ENCODE data around the gene CRB2.
"Not testable (repeated sequence)": the region's sequence is repeated elsewhere in the genome, so short reads cannot be mapped to it uniquely, and the experiment has no call there.

CRB2 gene

DNA sequence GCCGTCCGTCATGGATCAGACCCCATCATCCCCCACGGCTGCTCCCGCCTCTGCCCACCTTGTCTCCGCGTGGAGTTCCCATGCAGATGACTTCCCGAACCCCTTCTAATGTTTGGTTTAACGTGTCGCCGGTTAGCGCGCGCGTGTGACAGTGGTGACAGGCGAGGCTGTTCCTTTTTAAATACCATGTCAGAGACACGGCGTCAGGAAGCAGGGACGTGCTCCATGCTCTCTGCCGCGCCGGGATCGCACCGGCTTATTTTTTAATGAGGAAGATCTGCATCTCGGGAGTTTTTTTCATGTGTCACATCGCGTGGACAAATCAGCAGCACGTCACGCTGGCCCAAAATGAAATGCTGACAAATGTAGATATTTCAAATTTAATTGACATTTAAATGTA is 35.9 kb downstream of the CRB2 start:
- H3K4me1 ChIP-seq (ENCODE audit: control insufficient read depth in 5 of 5, insufficient read depth in 5 of 5, low read length in 5 of 5): no peaks in the 10 kb centered on the region
- no peak overlapping the region for H3K4me3 ChIP-seq (ENCODE audit: low read depth in 1 of 5, low read length in 5 of 5)
- H3K27ac ChIP-seq (ENCODE audit: low read depth, low read length): no peak overlapping the region
- peaks cover 0 to 8% (median 2%) of the 10 kb centered on the region in 5 donors for H3K9me3 ChIP-seq (ENCODE audit: control insufficient read depth in 5 of 5, low read length in 5 of 5)
- no peak overlapping the region for H3K9ac ChIP-seq (ENCODE audit: low read length in 5 of 5)
- peaks cover 0 to 16% (median 5%) of the 10 kb centered on the region in 5 donors for H3K36me3 ChIP-seq (ENCODE audit: control insufficient read depth in 5 of 5, insufficient read depth in 5 of 5, low read length in 5 of 5)
- no peaks in the 10 kb centered on the region for H3K27me3 ChIP-seq (ENCODE audit: control insufficient read depth in 5 of 5, insufficient read depth in 4 of 5, low read length in 5 of 5)

DNA sequence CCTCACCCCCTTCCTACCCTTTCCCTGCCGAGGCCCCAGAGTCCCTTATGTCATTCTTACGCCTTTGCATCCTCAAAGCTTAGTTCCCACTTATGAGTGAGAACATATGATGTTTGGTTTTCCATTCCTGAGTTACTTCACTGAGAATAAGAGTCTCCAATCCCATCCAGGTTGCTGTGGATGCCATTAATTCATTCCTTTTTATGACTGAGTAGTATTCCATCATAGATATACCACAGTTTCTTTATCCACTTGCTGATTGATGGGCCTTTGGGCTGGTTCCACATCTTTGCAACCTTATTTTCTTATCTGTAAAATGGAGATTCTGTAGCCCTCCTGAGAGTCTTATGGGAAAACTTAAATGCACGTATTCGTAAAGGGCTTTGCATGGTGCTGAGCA is 36.8 kb downstream of the CRB2 start:
- Histone ChIP-seq H3K9me3 (ENCODE audit: control insufficient read depth in 5 of 5, low read length in 5 of 5) (peaks cover 0 to 8% (median 2%) of the 10 kb centered on the region in 5 donors), H3K4me1 (ENCODE audit: control insufficient read depth in 5 of 5, insufficient read depth in 5 of 5, low read length in 5 of 5) (no peaks in the 10 kb centered on the region), H3K27ac (ENCODE audit: low read depth, low read length) (no peak overlapping the region), H3K36me3 (ENCODE audit: control insufficient read depth in 5 of 5, insufficient read depth in 5 of 5, low read length in 5 of 5) (peaks cover 0 to 16% (median 5%) of the 10 kb centered on the region in 5 donors), H3K4me3 (ENCODE audit: low read depth in 1 of 5, low read length in 5 of 5) (no peak overlapping the region), H3K27me3 (ENCODE audit: control insufficient read depth in 5 of 5, insufficient read depth in 4 of 5, low read length in 5 of 5) (no peaks in the 10 kb centered on the region), H3K9ac (ENCODE audit: low read length in 5 of 5) (no peak overlapping the region)

GRCh38 chr9:123394291-123395235 is 38.6 kb downstream of the CRB2 start:
- no peak overlapping the region for H3K27ac ChIP-seq (ENCODE audit: low read depth, low read length)
- H3K27me3 ChIP-seq (ENCODE audit: control insufficient read depth in 5 of 5, insufficient read depth in 4 of 5, low read length in 5 of 5): no peaks in the 10 kb centered on the region
- H3K4me3 ChIP-seq (ENCODE audit: low read depth in 1 of 5, low read length in 5 of 5): no peak overlapping the region
- H3K9me3 ChIP-seq (ENCODE audit: control insufficient read depth in 5 of 5, low read length in 5 of 5): peaks cover 0 to 8% (median 2%) of the 10 kb centered on the region in 5 donors
- H3K4me1 ChIP-seq (ENCODE audit: control insufficient read depth in 5 of 5, insufficient read depth in 5 of 5, low read length in 5 of 5): no peaks in the 10 kb centered on the region
- H3K36me3 ChIP-seq (ENCODE audit: control insufficient read depth in 5 of 5, insufficient read depth in 5 of 5, low read length in 5 of 5): peaks cover 0 to 16% (median 5%) of the 10 kb centered on the region in 5 donors
- H3K9ac ChIP-seq (ENCODE audit: low read length in 5 of 5): no peak overlapping the region

GRCh38 chr9:123395276-123395688 is 39.3 kb downstream of the CRB2 start:
- Histone ChIP-seq H3K4me1 (ENCODE audit: control insufficient read depth in 5 of 5, insufficient read depth in 5 of 5, low read length in 5 of 5) (peaks cover 0 to 1% (median 0%) of the 10 kb centered on the region in 5 donors), H3K9ac (ENCODE audit: low read length in 5 of 5) (no peak overlapping the region), H3K27ac (ENCODE audit: low read depth, low read length) (no peak overlapping the region), H3K27me3 (ENCODE audit: control insufficient read depth in 5 of 5, insufficient read depth in 4 of 5, low read length in 5 of 5) (no peaks in the 10 kb centered on the region), H3K4me3 (ENCODE audit: low read depth in 1 of 5, low read length in 5 of 5) (no peak overlapping the region), H3K36me3 (ENCODE audit: control insufficient read depth in 5 of 5, insufficient read depth in 5 of 5, low read length in 5 of 5) (peaks cover 0 to 18% (median 5%) of the 10 kb centered on the region in 5 donors), H3K9me3 (ENCODE audit: control insufficient read depth in 5 of 5, low read length in 5 of 5) (peaks cover 0 to 8% (median 2%) of the 10 kb centered on the region in 5 donors)

DNA sequence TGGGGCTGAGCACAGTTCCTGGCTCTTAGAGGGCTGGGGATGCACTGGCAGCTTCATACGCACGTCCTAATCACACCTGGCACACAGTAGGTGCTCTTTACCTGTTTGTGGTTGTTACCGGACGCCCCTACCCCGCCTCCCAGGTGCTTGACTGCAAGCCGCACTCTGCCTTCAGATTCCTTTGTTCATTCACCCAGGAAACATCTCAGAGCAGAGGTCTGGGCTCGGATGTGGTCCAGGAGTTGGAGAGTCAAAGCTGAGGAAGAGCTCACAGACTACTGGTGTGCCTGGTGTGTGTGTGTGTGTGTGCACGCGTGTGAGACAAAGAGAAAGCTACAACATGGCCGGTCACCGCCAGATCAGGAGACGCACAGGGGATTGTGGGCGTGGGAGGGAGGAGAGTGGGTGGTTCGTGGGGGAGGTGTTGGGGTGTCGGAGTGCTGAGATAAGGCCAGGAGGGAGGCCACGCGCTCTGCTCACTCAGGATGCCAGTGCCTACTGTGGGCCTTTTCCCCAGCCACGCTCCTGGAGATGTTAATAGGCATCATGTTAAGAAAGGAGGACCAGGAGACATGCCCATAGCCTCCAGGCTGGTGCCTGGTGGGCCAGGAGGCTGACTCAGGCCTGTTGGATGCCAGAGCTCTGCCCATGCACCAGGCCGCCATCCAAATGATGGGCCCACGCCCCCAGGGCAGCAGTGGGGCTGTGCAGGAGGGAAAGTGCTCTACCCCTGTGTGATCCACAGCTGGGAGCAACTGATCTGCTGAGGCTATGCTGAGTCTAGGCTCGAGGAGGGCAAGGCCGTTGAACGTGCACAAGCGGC is 39.9 kb downstream of the CRB2 start:
- Histone ChIP-seq H3K9ac (ENCODE audit: low read length in 5 of 5) (no peak overlapping the region), H3K4me1 (ENCODE audit: control insufficient read depth in 5 of 5, insufficient read depth in 5 of 5, low read length in 5 of 5) (peaks cover 0 to 7% (median 5%) of the 10 kb centered on the region in 5 donors), H3K9me3 (ENCODE audit: control insufficient read depth in 5 of 5, low read length in 5 of 5) (peaks cover 0 to 8% (median 2%) of the 10 kb centered on the region in 5 donors), H3K36me3 (ENCODE audit: control insufficient read depth in 5 of 5, insufficient read depth in 5 of 5, low read length in 5 of 5) (peaks cover 0 to 19% (median 5%) of the 10 kb centered on the region in 5 donors), H3K27me3 (ENCODE audit: control insufficient read depth in 5 of 5, insufficient read depth in 4 of 5, low read length in 5 of 5) (no peaks in the 10 kb centered on the region), H3K4me3 (ENCODE audit: low read depth in 1 of 5, low read length in 5 of 5) (no peak overlapping the region), H3K27ac (ENCODE audit: low read depth, low read length) (no peak overlapping the region)

DNA sequence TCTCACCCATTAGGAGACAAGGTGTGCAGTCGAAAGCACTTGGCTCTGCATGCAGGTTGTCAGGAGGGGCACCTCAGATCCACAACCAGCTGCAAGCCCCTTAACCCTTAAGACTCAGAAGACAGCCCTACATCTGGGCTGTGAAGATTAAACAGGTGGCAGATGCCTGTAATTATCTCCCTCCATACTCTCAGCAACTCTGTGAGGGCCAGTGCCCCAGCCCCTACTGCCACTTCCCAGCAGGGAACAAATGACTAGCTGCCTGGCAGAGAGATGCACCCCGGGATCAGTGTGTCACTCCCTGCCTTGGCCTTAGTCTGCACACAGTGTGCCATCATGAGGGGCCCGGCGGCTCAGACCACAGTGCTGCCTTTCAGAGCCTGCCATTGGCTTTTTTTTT is 42.0 kb downstream of the CRB2 start:
- H3K36me3 ChIP-seq (ENCODE audit: control insufficient read depth in 5 of 5, insufficient read depth in 5 of 5, low read length in 5 of 5): peaks cover 0 to 25% (median 5%) of the 10 kb centered on the region in 5 donors
- no peaks in the 10 kb centered on the region for H3K27me3 ChIP-seq (ENCODE audit: control insufficient read depth in 5 of 5, insufficient read depth in 4 of 5, low read length in 5 of 5)
- H3K9ac ChIP-seq (ENCODE audit: low read length in 5 of 5): no peak overlapping the region
- no peak overlapping the region for H3K27ac ChIP-seq (ENCODE audit: low read depth, low read length)
- peaks cover 0 to 3% (median under 1%) of the 10 kb centered on the region in 5 donors for H3K9me3 ChIP-seq (ENCODE audit: control insufficient read depth in 5 of 5, low read length in 5 of 5)
- no peak overlapping the region for H3K4me3 ChIP-seq (ENCODE audit: low read depth in 1 of 5, low read length in 5 of 5)
- peaks cover 0 to 15% (median 13%) of the 10 kb centered on the region in 5 donors for H3K4me1 ChIP-seq (ENCODE audit: control insufficient read depth in 5 of 5, insufficient read depth in 5 of 5, low read length in 5 of 5)

DNA sequence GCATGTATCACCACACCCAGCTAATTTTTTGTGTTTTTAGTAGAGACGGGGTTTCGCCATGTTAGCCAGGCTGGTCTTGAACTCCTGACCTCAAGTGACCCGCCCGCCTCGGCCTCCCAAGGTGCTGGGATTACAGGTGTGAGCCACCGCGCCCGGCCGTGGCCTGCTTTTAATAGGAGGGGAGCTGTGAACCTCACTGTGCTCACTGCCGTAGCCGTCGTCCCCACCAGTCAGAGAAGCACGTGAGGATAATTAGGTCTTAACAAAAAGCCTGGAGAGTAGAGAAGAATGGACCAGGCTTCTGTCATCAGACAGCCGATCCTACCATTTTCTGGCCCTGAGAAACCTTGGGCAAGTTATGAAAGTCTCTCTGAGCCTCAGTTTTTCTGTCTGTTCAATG is 42.9 kb downstream of the CRB2 start:
- not testable (repeated sequence) for H3K9ac ChIP-seq (ENCODE audit: low read length in 5 of 5); H3K27me3 ChIP-seq (ENCODE audit: control insufficient read depth in 5 of 5, insufficient read depth in 4 of 5, low read length in 5 of 5); H3K9me3 ChIP-seq (ENCODE audit: control insufficient read depth in 5 of 5, low read length in 5 of 5); H3K4me3 ChIP-seq (ENCODE audit: low read depth in 1 of 5, low read length in 5 of 5); H3K27ac ChIP-seq (ENCODE audit: low read depth, low read length)
- peaks cover 0 to 15% (median 13%) of the 10 kb centered on the region in 5 donors for H3K4me1 ChIP-seq (ENCODE audit: control insufficient read depth in 5 of 5, insufficient read depth in 5 of 5, low read length in 5 of 5)
- H3K36me3 ChIP-seq (ENCODE audit: control insufficient read depth in 5 of 5, insufficient read depth in 5 of 5, low read length in 5 of 5): peaks cover 0 to 30% (median 9%) of the 10 kb centered on the region in 5 donors

DNA sequence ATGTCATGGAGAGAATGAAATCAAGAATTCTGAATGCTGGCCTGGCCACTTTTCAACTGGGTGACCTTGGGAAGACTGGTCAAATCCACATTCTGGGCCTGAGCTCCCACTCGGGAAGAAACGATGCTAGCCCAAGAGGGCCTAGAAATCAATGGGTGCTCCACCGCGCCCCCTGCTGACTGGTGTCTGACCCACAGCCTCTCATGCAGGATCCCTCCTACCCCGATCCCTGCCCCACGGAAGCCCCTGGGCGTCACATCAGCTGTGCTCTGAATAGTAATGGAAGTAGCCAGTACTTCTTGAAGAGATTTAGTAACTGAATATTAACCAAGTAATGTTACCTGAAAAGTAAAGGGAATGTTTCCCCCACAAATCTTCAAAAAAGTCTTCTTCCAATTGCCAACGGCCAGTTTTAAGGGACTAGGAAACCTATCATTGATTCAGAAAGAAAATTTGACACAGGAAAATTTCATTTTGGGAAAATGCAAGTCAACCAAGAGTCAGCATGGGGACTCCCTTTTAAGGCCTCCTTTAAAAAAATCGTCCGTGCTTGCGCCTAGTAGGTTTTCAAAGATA is 43.9 kb downstream of the CRB2 start:
- no peak overlapping the region for H3K9ac ChIP-seq (ENCODE audit: low read length in 5 of 5)
- H3K27ac ChIP-seq (ENCODE audit: low read depth, low read length): no peak overlapping the region
- peaks cover 0 to 30% (median 6%) of the 10 kb centered on the region in 5 donors for H3K36me3 ChIP-seq (ENCODE audit: control insufficient read depth in 5 of 5, insufficient read depth in 5 of 5, low read length in 5 of 5)
- no peaks in the 10 kb centered on the region for H3K9me3 ChIP-seq (ENCODE audit: control insufficient read depth in 5 of 5, low read length in 5 of 5)
- H3K27me3 ChIP-seq (ENCODE audit: control insufficient read depth in 5 of 5, insufficient read depth in 4 of 5, low read length in 5 of 5): no peaks in the 10 kb centered on the region
- no peak overlapping the region for H3K4me3 ChIP-seq (ENCODE audit: low read depth in 1 of 5, low read length in 5 of 5)
- peaks cover 0 to 15% (median 13%) of the 10 kb centered on the region in 5 donors for H3K4me1 ChIP-seq (ENCODE audit: control insufficient read depth in 5 of 5, insufficient read depth in 5 of 5, low read length in 5 of 5)

- Histone ChIP-seq H3K4me1 (ENCODE audit: control insufficient read depth in 5 of 5, insufficient read depth in 5 of 5, low read length in 5 of 5) (peaks cover 0 to 15% (median 13%) of the 10 kb centered on the region in 5 donors), H3K27me3 (ENCODE audit: control insufficient read depth in 5 of 5, insufficient read depth in 4 of 5, low read length in 5 of 5) (no peaks in the 10 kb centered on the region), H3K9me3 (ENCODE audit: control insufficient read depth in 5 of 5, low read length in 5 of 5) (no peaks in the 10 kb centered on the region), H3K9ac (ENCODE audit: low read length in 5 of 5) (peak overlapping the region in 1 of 5 donors; percentile 28), H3K4me3 (ENCODE audit: low read depth in 1 of 5, low read length in 5 of 5) (peak overlapping the region in 1 of 5 donors; percentile 46), H3K36me3 (ENCODE audit: control insufficient read depth in 5 of 5, insufficient read depth in 5 of 5, low read length in 5 of 5) (peaks cover 0 to 21% (median 4%) of the 10 kb centered on the region in 5 donors), H3K27ac (ENCODE audit: low read depth, low read length) (peak overlapping the region; percentile 30)
Measured at GRCh38 chr9:123400926-123401503, 45.0 kb downstream of the CRB2 start.

Data from subcutaneous abdominal adipose tissue (tissue), 5 donors.